GM21786 (cell line): Measurements from ENCODE around the gene SLC49A4.

Experiments used
- ATAC-seq: cut with Tn5 transposase; IDR thresholded peaks from one replicate; pipeline ENCODE4 v1.9.1; 2021; ENCODE audit not compliant: unreplicated experiment

SLC49A4 gene

GRCh38 chr3:122927726-122928125, 132.9 kb downstream of the SLC49A4 start:
- no peak for ATAC-seq

GRCh38 chr3:122928396-122929187, 133.7 kb downstream of the SLC49A4 start:
- ATAC-seq, result no peak

- ATAC-seq, result no peak
Observed at GRCh38 chr3:122929188-122930062, 134.6 kb downstream of the SLC49A4 start.

- ATAC-seq, result no peak
Observed at GRCh38 chr3:122930063-122930997, 135.5 kb downstream of the SLC49A4 start.
